Neuronal stem cell (in vitro differentiated cells): ENCODE measurements around the gene MKNK1.

Experiments
- DNase-seq: peaks from one replicate; pipeline ENCODE4 v3.0.0-alpha.2; 2013; ENCODE audit warnings: low spot score
- H2AFZ ChIP-seq: one replicate; pipeline ENCODE4 v1.6.1; 2013; ENCODE audit warnings: mild to moderate bottlenecking, low read length, inconsistent platforms
- H2AK5ac ChIP-seq: 2 replicates; pipeline ENCODE4 v1.6.1; 2013; ENCODE audit warnings: low read depth, mild to moderate bottlenecking, inconsistent platforms, low read length, moderate library complexity, mixed read lengths
- H2BK120ac ChIP-seq: 2 replicates; pipeline ENCODE4 v1.6.1; 2013; ENCODE audit warnings: low read depth, mild to moderate bottlenecking, inconsistent platforms, low read length, moderate library complexity, mixed read lengths
- H2BK12ac ChIP-seq: one replicate; pipeline ENCODE4 v1.6.1; 2013; ENCODE audit warnings: low read length, inconsistent platforms
- H2BK15ac ChIP-seq: 2 replicates; pipeline ENCODE4 v1.6.1; 2013; ENCODE audit warnings: mild to moderate bottlenecking, low read length, inconsistent platforms, mixed read lengths
- H2BK5ac ChIP-seq: one replicate; pipeline ENCODE4 v1.6.1; 2013; ENCODE audit warnings: inconsistent platforms, mild to moderate bottlenecking, low read length, moderate library complexity
- H3K14ac ChIP-seq: one replicate; pipeline ENCODE4 v1.6.1; 2013; ENCODE audit warnings: low read length, inconsistent platforms
- H3K18ac ChIP-seq: 2 replicates; pipeline ENCODE4 v1.6.1; 2013; ENCODE audit warnings: low read length, inconsistent platforms
- H3K23ac ChIP-seq: 2 replicates; pipeline ENCODE4 v1.6.1; 2013; ENCODE audit warnings: low read depth, mild to moderate bottlenecking, mixed read lengths, low read length, inconsistent platforms; ENCODE audit not compliant: poor library complexity
- H3K27ac ChIP-seq: replicated peaks from 3 replicates; pipeline ENCODE4 v1.5.1; 2013; ENCODE audit warnings: low read length, inconsistent platforms
- H3K27me3 ChIP-seq, 3 experiments: 2 replicates each; pipeline ENCODE4 v1.6.1; 2013; ENCODE audit warnings: low read length in 3 of 3, mild to moderate bottlenecking in 2 of 3, inconsistent platforms in 1 of 3, low read depth in 1 of 3, mixed read lengths in 1 of 3, moderate library complexity in 1 of 3; ENCODE audit not compliant: control insufficient read depth in 3 of 3, insufficient read depth in 3 of 3
- H3K36me3 ChIP-seq, 2 donors: replicated peaks in 1 of 2; 2 replicates each; pipeline ENCODE4 v1.6.1; 2013; ENCODE audit warnings: low read length in 2 of 2; ENCODE audit not compliant: control insufficient read depth in 2 of 2, insufficient read depth in 2 of 2
- H3K4ac ChIP-seq: 2 replicates; pipeline ENCODE4 v1.6.1; 2013; ENCODE audit warnings: inconsistent platforms, mild to moderate bottlenecking, low read length, moderate library complexity
- H3K4me1 ChIP-seq, 2 donors: 1 replicate in 1 of 2; 2 replicates in 1 of 2; pipeline ENCODE4 v1.6.1; 2013; ENCODE audit warnings: low read length in 2 of 2, low read depth in 1 of 2; ENCODE audit not compliant: control insufficient read depth in 2 of 2, insufficient read depth in 1 of 2
- H3K4me2 ChIP-seq: one replicate; pipeline ENCODE4 v1.6.1; 2013; ENCODE audit warnings: mild to moderate bottlenecking, low read length, inconsistent platforms; ENCODE audit not compliant: insufficient read depth, poor library complexity, severe bottlenecking
- H3K4me3 ChIP-seq, 2 donors: 2 replicates each; pipeline ENCODE4 v1.5.1; 2013; ENCODE audit warnings: low read length in 2 of 2, mild to moderate bottlenecking in 2 of 2, inconsistent platforms in 1 of 2, moderate library complexity in 1 of 2
- H3K79me1 ChIP-seq: one replicate; pipeline ENCODE4 v1.6.1; 2013; ENCODE audit warnings: low read depth, mild to moderate bottlenecking, inconsistent platforms, low read length, moderate library complexity
- H3K9ac ChIP-seq: one replicate; pipeline ENCODE4 v1.6.1; 2013; ENCODE audit warnings: mild to moderate bottlenecking, low read depth, low read length, inconsistent platforms; ENCODE audit not compliant: poor library complexity
- H3K9me3 ChIP-seq, 2 donors: replicated peaks in 1 of 2; 2 replicates each; pipeline versions ENCODE3 to v1.6.1; 2013; ENCODE audit warnings: low read length in 2 of 2, mild to moderate bottlenecking in 2 of 2, inconsistent platforms in 1 of 2, low read depth in 1 of 2, mixed read lengths in 1 of 2, moderate library complexity in 1 of 2; ENCODE audit not compliant: control insufficient read depth in 2 of 2, insufficient read depth in 1 of 2
- H4K8ac ChIP-seq: one replicate; pipeline ENCODE4 v1.6.1; 2013; ENCODE audit warnings: low read depth, mild to moderate bottlenecking, inconsistent platforms, low read length, moderate library complexity
- H4K91ac ChIP-seq: one replicate; pipeline ENCODE4 v1.6.1; 2013; ENCODE audit warnings: low read length, low read depth, mild to moderate bottlenecking, inconsistent platforms; ENCODE audit not compliant: poor library complexity
- WGBS, 2 donors: extraction: QIAGEN DNeasy Blood & Tissue Kit; methylation state at CpG; one replicate each; pipeline ENCODE4 v1.1.7; 2013; ENCODE audit warnings: missing lambda C conversion rate in 2 of 2, mixed read lengths in 1 of 2; ENCODE audit not compliant: insufficient read length in 2 of 2, insufficient replicate concordance in 1 of 2; ENCODE audit errors: extremely low coverage in 2 of 2; 5-methylcytosine and 5-hydroxymethylcytosine counted together

Gene MKNK1

DNA sequence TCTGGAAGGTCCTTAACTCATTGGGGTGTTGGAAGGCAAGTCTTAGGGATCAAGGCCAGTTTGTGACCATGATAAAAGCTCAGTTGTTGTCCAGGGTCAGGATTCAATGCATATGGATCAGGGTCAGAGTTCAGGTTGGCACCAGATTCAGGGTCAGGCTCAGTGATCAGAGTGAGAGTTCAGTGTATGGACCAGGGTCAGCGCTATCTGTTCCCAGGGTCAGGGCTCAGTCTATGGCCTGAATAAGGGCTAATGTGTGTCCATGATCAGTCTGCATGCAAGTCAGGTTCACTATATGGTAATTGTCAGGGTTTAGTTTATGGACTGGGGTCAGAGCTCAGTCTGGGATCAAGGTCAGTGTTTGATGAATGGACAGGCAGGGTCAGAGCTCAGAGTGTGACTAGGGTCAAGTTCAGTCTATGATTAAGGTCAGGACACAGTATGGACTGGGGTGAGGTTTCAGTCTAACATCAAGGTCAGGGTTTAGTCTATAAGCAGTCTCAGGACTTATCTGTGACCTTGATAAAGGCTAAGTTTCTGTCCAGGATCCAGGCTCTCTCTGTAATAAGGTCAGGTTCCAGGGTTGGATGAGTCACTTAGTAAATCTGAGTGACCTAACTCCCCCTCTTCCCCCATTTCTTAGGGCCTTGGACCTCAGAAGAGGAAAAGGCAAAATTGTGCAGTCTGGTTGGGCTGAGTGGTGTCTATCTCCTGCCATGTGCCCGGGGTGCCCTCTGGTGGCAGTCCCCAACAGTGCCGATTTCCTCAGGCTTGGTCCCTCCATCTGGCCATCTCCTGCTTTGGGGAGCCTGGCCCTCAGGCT is 76.4 kb downstream of the MKNK1 start:
- H3K79me1 ChIP-seq, result no peaks in the 10 kb centered on the region
- WGBS, 2 donors, result no CpG with 5 or more reads among the region's 3 CpGs

DNA sequence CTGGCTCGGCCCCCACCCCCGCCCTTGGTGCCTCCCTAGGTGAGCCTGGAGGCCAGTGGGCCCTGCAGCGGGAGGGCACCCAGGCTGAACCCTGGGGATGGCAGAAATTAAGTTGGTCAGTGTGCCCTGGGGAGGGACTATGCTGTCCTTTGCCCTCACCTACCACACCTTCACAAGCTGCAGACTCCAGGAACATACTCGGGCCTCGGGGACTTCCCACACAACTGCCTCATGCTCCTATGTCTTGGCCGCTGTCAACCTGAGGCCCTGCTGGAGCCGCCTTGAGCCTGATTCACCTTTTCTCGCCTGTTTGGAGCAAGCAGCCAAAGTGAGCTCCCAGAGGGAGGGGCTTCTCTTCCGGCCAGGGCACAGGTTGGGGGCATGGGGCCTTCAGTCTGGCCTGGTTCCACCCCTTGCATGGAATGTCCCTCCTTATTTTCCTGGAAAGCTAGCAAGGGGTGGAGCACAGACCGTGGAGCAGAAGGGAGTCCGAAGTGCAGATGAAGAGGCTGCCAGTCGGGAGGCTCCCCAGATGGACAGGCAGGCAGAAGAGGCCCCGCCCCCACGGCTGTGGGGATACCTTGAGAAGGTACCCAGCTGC is 77.3 kb downstream of the MKNK1 start:
- Histone ChIP-seq H3K14ac (no peak overlapping the region), H3K9ac (no peak overlapping the region), H2BK12ac (no peak overlapping the region), H3K27me3 (peaks cover 4 to 100% (median 76%) of the 10 kb centered on the region in 3 experiments), H4K91ac (no peak overlapping the region), H3K79me1 (no peaks in the 10 kb centered on the region), H3K36me3 (no peaks in the 10 kb centered on the region), H3K27ac (no peak overlapping the region), H3K23ac (no peak overlapping the region), H4K8ac (no peak overlapping the region), H3K9me3 (no peaks in the 10 kb centered on the region), H3K4me3 (no peak overlapping the region), H3K18ac (peak overlapping the region; percentile 71), H2BK120ac (no peak overlapping the region), H3K4me2 (no peak overlapping the region), H3K4ac (no peak overlapping the region), H2AK5ac (no peak overlapping the region), H2BK5ac (no peak overlapping the region), H2BK15ac (no peak overlapping the region), H3K4me1 (peaks cover 0 to 31% of the 10 kb centered on the region in 2 donors), H2AFZ (no peak overlapping the region)
- no peak for DNase-seq
- WGBS, 2 donors, result no CpG with 5 or more reads among the region's 14 CpGs

More for the DNA sequence above, 76.4 kb downstream of the MKNK1 start:
- Histone ChIP-seq H2BK15ac (no peak overlapping the region), H3K9me3 (no peaks in the 10 kb centered on the region), H2AK5ac (no peak overlapping the region), H2AFZ (no peak overlapping the region), H3K14ac (no peak overlapping the region), H2BK120ac (no peak overlapping the region), H3K4me1 (peaks cover 0 to 23% of the 10 kb centered on the region in 2 donors), H2BK12ac (no peak overlapping the region), H3K9ac (no peak overlapping the region), H4K91ac (no peak overlapping the region), H3K27ac (no peak overlapping the region), H4K8ac (no peak overlapping the region), H3K36me3 (no peaks in the 10 kb centered on the region), H3K4ac (no peak overlapping the region), H3K4me3 (no peak overlapping the region), H3K4me2 (no peak overlapping the region), H2BK5ac (no peak overlapping the region), H3K23ac (no peak overlapping the region), H3K18ac (no peak overlapping the region), H3K27me3 (peaks cover 4 to 100% (median 80%) of the 10 kb centered on the region in 3 experiments)
- peak; percentile 76 for DNase-seq

DNA sequence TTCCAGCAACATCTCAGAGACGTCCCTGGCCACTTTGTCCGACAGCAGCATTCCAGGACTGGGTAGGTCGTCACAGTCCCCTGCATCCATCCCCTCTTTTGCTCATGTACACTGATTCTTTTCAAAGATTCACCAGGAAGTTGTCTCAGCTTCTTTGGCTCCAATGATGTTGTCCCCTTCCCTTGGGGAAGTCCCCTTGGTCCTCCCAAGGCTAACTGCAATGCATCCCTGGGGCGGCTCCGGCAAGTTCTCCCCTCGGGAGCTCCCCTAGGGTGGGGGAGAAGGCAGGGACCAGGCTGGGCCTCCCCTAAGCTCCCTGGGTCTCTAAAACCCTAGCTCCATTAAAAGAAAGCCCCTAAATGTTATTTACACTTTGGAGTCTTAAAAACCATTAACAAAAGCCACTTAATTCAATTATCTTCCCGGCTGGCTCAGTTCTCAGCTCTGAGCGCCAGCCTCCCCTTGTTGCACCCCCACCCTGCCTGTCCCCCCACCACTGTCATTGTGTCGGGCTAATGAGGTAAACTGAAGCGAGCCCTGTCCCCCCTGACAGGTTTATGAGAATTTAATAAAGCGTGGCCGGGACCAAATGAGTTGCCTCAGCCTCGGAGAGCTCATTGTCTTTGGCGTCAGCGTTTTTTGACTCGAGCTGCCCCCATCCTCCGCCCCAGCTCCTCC is 77.9 kb downstream of the MKNK1 start:
- no peak overlapping the region for H2BK120ac ChIP-seq
- H2AK5ac ChIP-seq, result peak overlapping the region; percentile 53
- H3K18ac ChIP-seq, result peak overlapping the region; percentile 73
- H3K27me3 ChIP-seq, result peaks cover 4 to 99% (median 70%) of the 10 kb centered on the region in 3 experiments
- H3K9ac ChIP-seq, result no peak overlapping the region
- no peak overlapping the region for H3K27ac ChIP-seq
- peaks cover 0 to 31% of the 10 kb centered on the region in 2 donors for H3K4me1 ChIP-seq
- no CpG with 5 or more reads among the region's 17 CpGs for WGBS, 2 donors
- H3K4ac ChIP-seq, result no peak overlapping the region
- no peaks in the 10 kb centered on the region for H3K79me1 ChIP-seq
- H3K4me3 ChIP-seq, result no peak overlapping the region
- no peak overlapping the region for H2AFZ ChIP-seq
- no peak overlapping the region for H2BK5ac ChIP-seq
- no peak overlapping the region for H3K4me2 ChIP-seq
- no peak overlapping the region for H2BK12ac ChIP-seq
- no peak overlapping the region for H4K8ac ChIP-seq
- no peaks in the 10 kb centered on the region for H3K36me3 ChIP-seq
- H2BK15ac ChIP-seq, result peak overlapping the region; percentile 20
- H3K14ac ChIP-seq, result no peak overlapping the region
- no peak overlapping the region for H4K91ac ChIP-seq
- DNase-seq, result no peak
- H3K23ac ChIP-seq, result no peak overlapping the region
- no peaks in the 10 kb centered on the region for H3K9me3 ChIP-seq
